Left renal cortex interstitium (tissue), 4 donors: ENCODE results near the gene UBR1. TPM values are rescaled to one million over a fixed set of nuclear protein-coding genes. Genes with fewer than 3 reads are reported as not detected.
"Not testable (repeated sequence)": the region's sequence is repeated elsewhere in the genome, so short reads cannot be mapped to it uniquely, and the experiment has no call there.

Experiments used
- DNase-seq, 4 donors: peaks; one replicate each; pipeline ENCODE4 v3.0.0-alpha.2; 2013; ENCODE audit warnings: low read depth in 4 of 4, low spot score in 2 of 4, missing footprints in 1 of 4
- polyA plus RNA-seq, 4 donors: library from polyadenylated mRNA; unstranded; fragments of 120-200 nt; gene quantifications; one replicate each; pipeline ENCODE4 v1.2.1, GENCODE V29; 2013; ENCODE audit not compliant: insufficient read length in 4 of 4

Gene UBR1
- polyA plus RNA-seq, 4 donors: 18.4 to 28.8 (median 24.0) TPM

DNA sequence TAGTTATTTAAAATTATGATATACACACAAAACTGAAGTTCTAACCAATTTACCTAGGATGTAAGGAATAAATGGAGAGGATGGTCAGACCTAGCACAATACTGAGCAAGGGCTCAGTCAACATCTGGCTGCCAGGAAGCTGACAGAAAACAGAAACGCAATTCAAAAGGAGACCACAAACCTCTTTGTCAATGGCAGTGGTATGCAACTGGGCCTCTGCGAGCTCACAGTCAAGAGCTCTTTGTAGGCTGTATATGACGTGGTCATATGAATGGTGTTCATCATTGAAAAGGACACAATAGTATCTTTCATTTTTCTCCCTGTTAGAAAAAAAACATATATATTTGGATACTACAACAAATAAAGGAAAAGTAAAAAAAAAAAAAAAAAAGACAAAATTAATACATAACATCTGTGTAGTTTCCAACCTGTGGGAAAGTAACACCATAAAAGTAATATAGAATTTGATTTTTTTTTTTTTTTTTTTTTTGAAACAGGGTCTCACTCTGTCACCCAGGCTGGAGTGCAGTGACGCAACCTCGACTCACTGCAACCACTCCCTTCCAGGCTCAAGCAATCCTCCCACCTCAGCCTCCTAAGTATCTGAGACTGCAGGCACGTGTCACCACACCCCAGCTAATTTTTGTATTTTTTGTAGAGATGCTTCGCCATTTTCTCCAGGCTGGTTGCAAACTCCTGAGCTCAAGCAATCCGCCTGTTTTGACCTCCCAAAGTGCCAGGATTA is 37.9 kb downstream of the UBR1 start:
- DNase-seq: no peak

DNA sequence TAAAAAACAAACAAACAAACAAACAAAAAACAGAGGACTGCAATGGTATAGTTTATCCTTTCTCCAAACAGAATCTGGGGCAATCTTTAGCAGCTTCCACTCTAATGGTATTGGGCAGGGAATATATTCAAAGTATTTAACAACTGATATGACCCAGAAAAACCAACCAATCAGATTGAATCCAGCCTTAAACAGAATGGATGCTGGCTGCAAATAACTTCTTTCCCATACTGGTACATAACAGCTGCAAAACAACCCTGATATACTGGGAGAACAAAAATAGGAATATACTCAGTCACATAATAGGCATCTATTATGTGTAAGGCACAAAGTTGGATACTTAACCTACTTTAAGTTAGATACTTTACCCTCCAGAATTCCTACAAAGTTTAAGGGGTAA is 49.1 kb downstream of the UBR1 start:
- DNase-seq: no peak

DNA sequence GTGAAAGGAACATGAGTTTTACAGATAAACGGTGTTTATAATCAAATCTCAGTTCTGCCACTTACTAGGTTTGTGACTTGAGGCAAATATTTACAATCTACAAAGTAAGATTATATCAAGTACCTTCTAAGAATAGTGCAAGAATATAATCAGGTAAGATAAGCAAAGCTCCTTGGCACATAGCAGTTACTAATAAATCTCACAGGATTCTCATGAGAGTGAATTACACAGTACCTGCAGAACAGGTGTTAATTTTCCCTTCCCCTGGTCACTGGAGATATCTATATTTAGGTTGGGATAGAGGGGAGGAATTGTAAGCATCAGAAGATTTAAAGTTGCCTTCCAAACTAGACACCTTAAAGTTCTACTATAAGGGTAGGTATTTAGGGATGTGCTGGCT is 53.0 kb downstream of the UBR1 start:
- no peak for DNase-seq

DNA sequence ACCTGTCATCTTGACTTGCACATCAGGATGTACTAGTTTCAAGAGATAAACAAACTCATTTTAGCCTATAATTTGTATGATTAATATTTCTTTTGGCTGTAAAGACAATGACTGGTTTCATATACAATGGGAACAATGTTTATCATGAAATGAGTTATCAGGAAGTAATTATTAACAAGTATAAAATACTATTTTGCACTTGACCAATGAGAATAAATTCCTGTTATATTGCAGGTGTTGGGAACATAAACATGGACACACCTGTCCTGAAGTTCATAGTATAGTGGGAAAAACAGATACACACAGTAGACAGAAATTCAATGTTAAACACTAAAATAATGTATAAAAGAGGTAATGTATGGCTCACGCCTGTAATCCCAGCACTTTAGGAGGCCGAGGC is 56.9 kb downstream of the UBR1 start:
- no peak for DNase-seq

DNA sequence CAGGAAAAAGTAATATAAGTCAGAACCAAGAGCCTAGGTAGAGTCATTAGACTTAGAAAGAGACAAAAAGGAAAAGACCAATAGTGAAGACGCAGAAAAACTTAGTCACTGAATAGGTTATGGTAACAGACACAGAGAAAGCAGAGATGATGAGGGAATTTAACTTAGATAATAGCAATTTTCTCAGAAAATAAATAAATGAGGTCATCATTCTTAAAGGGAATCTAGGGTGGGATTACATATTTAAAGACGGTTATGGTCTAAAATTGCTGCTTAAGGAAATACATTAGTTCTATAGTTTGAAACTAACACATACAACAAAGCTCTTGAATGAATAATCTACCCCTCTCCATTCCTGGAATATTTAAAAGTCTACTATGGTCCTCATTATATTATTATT is 59.4 kb downstream of the UBR1 start:
- DNase-seq: no peak

DNA sequence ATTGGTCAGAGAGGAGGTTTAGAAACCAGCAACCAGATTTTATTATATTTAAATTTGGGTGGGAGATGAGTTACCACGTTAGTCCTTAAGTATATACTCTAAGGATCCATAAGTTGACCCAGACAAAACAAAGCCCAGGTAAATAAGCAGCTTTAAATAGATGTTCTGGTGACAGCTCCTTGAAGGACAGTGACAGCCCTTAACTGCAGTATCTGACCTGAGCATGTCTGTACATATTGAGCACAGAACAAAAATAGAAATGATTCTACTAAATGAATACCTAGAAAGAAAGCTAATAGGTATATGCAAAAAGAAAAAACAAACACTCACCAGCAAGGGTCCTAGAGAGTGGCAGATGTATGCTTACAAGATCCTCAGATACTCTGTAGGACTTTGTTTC is 63.0 kb downstream of the UBR1 start:
- no peak for DNase-seq

DNA sequence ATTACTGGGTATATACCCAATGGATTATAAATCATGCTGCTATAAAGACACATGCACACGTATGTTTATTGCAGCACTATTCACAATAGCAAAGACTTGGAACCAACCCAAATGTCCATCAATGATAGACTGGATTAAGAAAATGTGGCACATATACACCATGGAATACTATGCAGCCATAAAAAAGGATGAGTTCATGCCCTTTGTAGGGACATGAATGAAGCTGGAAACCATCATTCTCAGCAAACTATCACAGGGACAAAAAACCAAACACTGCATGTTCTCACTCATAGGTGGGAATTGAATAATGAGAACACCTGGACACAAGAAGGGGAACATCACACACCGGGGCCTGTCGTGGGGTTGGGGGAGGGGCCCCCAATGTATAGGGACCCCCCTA is 64.8 kb downstream of the UBR1 start:
- not testable (repeated sequence) for DNase-seq

DNA sequence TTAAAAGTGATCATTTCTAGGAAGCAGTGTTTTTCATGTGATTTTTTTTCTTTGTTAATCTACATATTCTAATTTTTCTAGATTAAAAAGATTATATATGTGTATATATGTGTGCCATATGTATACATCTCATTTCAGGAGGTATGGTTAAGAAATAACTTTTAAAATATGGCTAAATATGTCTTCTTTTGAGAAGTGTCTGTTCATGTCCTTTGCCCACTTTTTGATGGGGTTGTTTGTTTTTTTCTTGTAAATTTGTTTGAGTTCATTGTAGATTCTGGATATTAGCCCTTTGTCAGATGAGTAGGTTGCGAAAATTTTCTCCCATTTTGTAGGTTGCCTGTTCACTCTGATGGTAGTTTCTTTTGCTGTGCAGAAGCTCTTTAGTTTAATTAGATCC is 70.6 kb downstream of the UBR1 start:
- DNase-seq: not testable (repeated sequence)

DNA sequence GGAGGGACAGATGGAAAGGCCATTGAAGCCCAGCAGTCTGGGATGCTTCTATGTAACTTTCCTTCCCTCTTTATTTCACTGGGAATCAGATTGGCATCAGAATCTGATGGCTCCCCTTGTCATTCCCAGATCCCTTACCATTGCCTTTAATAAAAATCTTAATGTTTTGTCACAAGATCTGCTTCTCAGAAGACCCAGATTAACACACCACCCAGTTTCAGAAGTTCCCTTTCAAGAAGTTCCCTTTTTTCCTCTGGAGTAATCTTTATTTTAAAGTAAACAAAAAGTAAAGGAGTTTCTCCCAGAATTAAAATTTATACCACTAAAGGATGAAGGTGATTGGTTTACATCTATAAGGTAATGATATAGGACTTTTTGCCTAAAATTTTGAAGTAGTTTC is 76.4 kb downstream of the UBR1 start:
- no peak for DNase-seq

DNA sequence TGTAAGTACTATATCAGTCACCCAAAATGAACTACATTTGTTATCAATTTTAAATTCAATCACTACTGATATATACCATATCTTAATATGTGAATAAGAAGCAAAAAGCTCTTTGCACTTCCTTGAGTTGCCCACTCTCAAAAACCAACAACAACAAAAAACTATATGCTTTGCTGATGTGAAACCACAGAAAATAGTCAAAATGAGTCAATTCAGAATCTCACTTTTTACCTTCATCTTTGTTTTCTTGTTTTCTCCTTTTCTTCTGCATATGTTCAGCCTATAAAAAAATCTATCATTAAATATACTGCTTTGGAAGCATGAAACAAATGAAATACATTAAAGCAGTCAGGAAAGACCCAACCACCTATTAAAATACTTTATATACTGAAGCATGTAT is 80.7 kb downstream of the UBR1 start:
- DNase-seq: no peak

DNA sequence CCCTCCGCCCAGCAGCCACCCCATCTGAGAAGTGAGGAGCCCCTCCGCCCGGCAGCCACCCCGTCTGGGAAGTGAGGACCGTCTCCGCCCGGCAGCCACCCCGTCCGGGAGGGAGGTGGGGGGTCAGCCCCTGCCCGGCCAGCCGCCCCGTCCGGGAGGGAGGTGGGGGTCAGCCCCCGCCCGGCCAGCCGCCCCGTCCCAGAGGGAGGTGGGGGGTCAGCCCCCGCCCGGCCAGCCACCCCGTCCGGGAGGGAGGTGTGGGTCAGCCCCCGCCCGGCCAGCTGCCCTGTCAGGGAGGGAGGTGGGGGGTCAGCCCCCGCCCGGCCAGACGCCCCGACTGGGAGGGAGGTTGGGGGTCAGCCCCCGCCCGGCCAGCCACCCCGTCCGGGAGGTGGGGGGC is 91.2 kb downstream of the UBR1 start:
- not testable (repeated sequence) for DNase-seq

DNA sequence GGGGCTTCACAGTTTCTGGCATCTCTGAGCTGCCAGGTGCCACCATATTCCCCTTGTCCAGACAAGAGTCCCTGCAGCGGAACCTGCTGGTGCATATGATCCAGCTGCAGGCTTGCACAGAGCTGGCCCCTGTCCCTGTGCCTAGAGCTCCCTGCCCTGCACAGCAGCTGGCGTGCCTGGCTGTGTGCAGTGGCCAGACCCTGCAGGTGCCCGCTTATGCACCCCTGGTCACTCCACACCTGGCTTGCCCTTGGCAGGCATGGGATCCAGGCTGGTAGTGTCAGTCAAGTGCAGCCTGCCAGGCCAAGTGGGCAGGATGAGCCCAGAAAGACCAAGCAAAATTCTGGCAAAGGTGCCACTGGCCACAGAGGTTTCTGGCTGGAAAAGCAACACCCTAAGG is 96.6 kb downstream of the UBR1 start:
- DNase-seq: no peak

DNA sequence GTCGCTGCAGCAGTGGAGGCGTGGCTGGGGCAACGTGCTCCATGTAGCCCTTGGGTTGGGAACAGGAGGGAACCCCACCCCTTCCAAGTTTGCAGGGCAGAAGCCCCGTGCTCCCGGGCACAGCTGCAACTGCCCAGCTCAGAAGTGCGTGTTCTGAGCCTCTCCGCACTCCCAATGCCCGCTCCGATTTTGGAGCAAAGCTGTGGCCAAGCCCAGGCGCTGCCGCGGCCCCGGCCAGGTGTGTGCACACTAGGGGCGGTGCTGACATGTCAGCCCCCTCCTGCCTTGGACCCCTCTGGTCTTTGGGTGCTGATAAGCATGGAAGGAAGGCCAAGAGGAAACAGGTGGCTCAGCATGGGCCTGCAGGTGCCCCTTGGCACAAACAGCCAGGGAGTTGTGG is 97.7 kb downstream of the UBR1 start:
- DNase-seq: no peak

DNA sequence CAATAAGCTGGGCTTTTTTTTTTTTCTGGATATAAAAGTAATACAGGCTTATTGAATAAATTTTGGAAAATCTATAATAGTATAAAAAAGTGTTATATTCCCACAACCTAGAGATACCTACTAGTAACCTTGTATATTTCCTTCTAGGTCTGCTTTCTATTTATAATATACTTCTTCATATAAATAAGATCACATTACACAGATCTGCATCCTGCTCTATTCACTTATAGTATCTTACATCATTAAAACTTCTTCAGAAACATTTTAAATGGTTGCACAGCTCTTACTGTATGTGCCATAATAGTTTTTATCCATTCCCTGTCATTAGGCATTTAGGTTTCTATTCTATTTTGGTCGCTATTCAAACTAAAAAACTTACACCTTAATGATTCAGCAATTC is 98.3 kb downstream of the UBR1 start:
- DNase-seq: no peak

DNA sequence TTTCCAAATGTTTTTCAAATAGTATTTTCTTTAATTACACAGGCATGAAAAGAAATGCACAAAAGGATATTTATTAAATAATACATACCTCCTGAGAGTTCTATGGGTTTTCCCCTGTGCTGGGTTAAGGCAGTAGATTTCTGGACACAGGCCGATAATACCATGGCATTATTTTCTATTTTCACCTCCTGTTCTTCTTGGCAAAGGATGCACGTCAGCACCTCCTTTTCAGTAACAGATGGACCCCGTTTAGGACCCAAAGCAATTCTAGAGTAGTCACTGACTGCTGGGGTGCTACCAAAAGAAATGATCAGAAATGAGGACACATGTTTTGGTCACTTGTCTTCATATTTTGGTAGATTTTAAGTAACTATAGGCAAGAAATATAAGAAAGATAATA is 98.8 kb downstream of the UBR1 start:
- no peak for DNase-seq

DNA sequence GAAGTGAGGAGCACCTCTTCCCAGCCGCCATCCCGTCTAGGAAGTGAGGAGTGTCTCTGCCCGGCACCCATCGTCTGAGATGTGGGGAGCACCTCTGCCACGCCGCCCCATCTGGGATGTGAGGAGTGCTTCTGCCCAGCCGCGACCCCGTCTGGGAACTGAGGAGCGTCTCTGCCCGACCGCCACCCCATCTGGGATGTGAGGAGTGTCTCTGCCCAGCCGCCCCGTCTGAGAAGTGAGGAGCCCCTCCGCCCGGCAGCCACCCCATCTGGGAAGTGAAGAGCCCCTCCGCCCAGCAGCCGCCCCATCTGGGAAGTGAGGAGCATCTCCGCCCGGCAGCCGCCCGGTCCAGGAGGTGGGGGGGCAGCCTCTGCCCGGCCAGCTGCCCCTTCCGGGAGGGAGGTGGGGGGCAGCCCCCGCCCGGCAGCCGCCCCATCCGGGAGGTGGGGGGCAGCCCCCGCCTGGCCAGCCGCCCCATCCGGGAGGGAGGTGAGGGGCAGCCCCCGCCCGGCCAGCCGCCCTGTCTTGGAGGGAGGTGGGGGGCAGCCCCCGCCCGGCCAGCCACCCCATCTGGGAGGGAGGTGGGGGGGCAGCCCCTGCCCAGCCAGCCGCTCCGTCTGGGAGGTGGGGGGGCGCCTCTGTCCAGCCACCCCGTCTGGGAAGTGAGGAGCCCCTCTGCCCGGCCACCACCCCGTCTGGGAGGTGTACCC is 100.8 kb downstream of the UBR1 start:
- DNase-seq: not testable (repeated sequence)

DNA sequence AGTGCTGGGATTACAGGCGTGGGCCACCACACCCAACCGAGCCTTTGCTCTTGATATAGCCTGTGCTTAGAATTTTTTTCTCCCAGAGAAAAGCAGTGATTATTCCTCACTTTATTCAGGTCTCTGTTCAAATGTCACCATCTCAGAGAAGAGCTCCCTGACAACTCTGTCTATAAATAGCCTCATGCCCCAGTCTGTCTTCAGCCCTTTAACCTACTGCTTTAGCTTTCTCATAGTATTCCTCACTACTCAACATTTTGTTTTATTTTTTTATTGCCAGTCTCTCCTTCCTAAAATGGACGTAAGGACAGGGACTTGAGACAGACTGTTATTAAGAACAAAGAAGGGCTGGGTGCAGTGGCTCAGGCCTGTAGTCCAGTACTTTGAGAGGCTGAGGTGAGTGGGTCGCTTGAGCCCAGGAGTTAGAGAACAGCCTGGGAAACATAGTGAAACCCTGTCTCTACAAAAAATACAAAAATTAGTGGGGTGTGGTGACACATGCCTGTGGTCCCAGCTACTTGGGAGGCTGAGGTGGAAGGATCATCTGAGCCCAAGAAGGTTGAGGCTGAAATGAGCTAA is 106.5 kb downstream of the UBR1 start:
- no peak for DNase-seq

DNA sequence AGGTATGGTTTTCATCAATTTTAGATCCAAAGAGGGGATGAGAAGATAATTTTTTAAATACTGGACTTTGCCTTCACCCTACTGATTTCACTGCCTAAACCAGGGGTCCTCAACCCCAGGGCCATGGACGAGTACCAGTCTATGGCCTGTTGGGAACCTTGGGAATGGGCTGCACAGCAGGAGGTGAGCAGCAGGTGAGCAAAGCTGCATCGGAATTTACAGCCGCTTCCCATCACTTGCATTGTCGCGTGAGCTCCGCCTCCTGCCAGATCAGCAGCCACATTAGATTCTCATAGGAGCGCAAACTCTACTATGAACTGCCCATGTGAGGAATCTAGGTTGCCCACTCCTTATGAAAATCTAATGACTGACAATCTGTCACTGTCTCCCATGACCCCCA is 109.0 kb downstream of the UBR1 start:
- DNase-seq: no peak

DNA sequence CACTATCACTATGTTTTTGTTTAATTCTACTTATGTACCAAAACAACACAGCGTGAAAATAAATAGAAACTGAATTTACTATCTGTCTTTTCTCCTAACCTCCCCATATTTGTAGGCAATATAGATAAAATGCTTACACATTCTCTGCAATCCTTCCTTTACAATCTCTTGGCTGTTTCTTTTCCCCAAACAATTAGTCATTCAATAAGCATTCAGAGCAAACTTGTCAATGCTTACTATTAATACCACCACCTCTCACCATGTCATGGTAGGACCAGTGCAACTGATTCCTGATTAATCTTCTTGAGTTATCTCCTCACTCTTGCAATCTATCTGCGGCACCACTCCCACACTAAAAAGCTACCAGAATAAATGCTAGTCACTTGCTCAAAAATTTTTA is 111.3 kb downstream of the UBR1 start:
- DNase-seq: no peak

DNA sequence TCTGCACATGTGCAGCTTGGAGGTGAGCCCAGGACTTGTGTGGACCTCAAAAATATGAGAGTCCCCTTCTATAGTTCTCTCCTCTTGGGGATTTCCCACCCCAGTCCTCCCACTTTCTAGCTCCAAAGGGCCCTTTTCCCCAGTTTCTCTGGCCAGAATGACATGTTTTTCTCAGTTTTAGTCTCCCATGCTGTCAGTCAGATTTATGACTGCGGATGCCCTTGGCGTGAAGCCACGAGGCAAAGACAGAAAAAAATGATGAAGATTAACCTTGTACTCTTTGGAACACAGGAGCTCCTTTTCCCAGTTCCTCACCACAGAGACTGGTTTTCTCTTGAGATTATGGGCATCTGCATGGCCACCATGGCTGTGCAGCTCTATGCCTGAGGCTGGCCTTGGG is 113.2 kb downstream of the UBR1 start:
- DNase-seq: no peak

DNA sequence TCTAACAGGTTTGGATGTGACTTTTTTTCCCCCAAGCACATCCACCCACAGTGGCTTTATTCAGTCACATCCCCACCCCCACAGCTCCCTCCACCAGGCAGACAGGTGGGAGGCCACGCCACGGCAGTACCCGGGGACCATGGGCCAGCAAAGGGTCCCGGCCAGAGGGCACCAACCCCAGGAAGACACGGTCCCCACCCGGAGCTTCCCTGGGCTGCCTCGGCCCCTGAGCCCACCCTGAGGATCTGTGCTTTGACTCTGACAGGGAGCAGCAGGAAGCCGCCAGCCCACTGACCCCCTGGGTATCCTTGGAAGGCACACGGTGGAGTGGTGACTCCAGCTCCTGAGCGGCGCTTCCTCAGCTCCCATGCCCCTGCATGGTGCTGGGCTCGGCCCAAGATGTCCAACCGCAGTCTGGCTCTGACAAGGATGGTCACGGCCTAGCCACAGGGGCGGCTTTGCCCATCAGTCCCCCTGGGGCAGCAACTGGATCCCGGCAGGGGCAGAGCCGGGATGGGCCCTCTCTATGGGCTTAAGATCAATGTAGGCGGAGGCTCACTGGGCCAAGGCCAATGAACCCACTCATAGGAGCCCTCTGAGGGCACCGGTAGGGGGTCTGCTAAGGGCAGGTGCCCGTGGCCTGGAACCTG is 119.0 kb downstream of the UBR1 start:
- DNase-seq: no peak
